A549 (cell line): Measurements from ENCODE around the gene IGHMBP2. TPM values are rescaled to one million over a fixed set of nuclear protein-coding genes. Genes with fewer than 3 reads are reported as not detected.

ENCODE experiments used
- ATAC-seq, 2 experiments: fragments of 200-7000 bp in 1 of 2; fragments of >200 bp in 1 of 2; cut with Nextera tagmentation in 1 of 2; cut with Tn5 transposase in 1 of 2; 3 replicates each; pipeline versions ENCODE4 v1.8.0 to v1.9.1; 2018 to 2020; ENCODE audit warnings: mild to moderate bottlenecking in 1 of 2, moderate library complexity in 1 of 2
- CTCF ChIA-PET: fragments of 300-600 bp; sonication (Branson Sonifier 250); formaldehyde crosslinking; extraction: SDS; loops from one replicate; lab custom pipeline; 2021; ENCODE audit warnings: antibody characterized with exemption, inconsistent platforms; lab: Yijun Ruan, JAX
- POLR2A ChIA-PET: fragments of 350-600 bp; formaldehyde crosslinking; extraction: SDS; loops from one replicate; lab custom pipeline; 2021; ENCODE audit warnings: antibody characterized with exemption, inconsistent platforms; lab: Yijun Ruan, JAX
- DNase-seq, 2 experiments: peaks; one replicate each; pipeline versions ENCODE4 v3.0.0 to v3.0.0-alpha.2; 2011 to 2016; ENCODE audit warnings: low read depth in 1 of 2, low spot score in 1 of 2
- FAIRE-seq: peaks from 2 replicates; lab custom pipeline; 2011; peaks lifted over from hg19 to GRCh38; lab: Jason Lieb, UNC
- H3K27ac ChIP-seq, 2 experiments: fragments of >200 bp; sonication (Bioruptor Twin); formaldehyde crosslinking; 3 replicates each; pipeline ENCODE4 v1.5.1; 2016 to 2017
- H3K4me1 ChIP-seq: fragments of >200 bp; sonication (Bioruptor Twin); formaldehyde crosslinking; 3 replicates; pipeline ENCODE4 v1.6.1; 2016
- H3K4me2 ChIP-seq: fragments of >200 bp; sonication (Bioruptor Twin); formaldehyde crosslinking; 3 replicates; pipeline ENCODE4 v1.6.1; 2016
- H3K4me3 ChIP-seq: fragments of >200 bp; sonication (Bioruptor Twin); formaldehyde crosslinking; 3 replicates; pipeline ENCODE4 v1.5.1; 2016
- H3K9me3 ChIP-seq: fragments of >200 bp; sonication (Bioruptor Twin); formaldehyde crosslinking; 3 replicates; pipeline ENCODE4 v1.6.1; 2016
- CBX8 ChIP-seq: fragments of 200-600 bp; sonication (generic); IDR thresholded peaks from 2 replicates; pipeline ENCODE4 v1.6.1; 2016
- CEBPB ChIP-seq, 2 experiments: fragments of >200 bp in 1 of 2; sonication (Bioruptor Twin) in 1 of 2; formaldehyde crosslinking in 1 of 2; IDR thresholded peaks; 2 replicates each; pipeline ENCODE4 v1.6.1; 2012 to 2016
- EHF ChIP-seq: fragments of 250-450 bp; sonication (Bioruptor Pico); IDR thresholded peaks from 2 replicates; pipeline ENCODE4 v1.5.0; 2020; ENCODE audit warnings: mild to moderate bottlenecking
- ELK1 ChIP-seq: fragments of 150-350 bp; IDR thresholded peaks from 2 replicates; pipeline ENCODE4 v1.6.1; 2014; ENCODE audit warnings: low read depth, mild to moderate bottlenecking, low read length
- EP300 ChIP-seq, 2 experiments: fragments of >200 bp; sonication (Bioruptor Twin); formaldehyde crosslinking; IDR thresholded peaks; 2 replicates in 1 of 2; 3 replicates in 1 of 2; pipeline ENCODE4 v1.6.1; 2016 to 2017
- FOSB ChIP-seq: fragments of 250-450 bp; sonication (Bioruptor Pico); IDR thresholded peaks from 2 replicates; pipeline ENCODE4 v1.5.0; 2020; ENCODE audit warnings: mild to moderate bottlenecking, moderate library complexity
- FOSL2 ChIP-seq, 2 experiments: fragments of 450-650 bp in 1 of 2; fragments of >200 bp in 1 of 2; sonication (Bioruptor Twin) in 1 of 2; formaldehyde crosslinking; IDR thresholded peaks; 2 replicates each; pipeline versions ENCODE4 v1.5.0 to v1.6.1; 2016 to 2020; ENCODE audit warnings: mild to moderate bottlenecking in 1 of 2, moderate library complexity in 1 of 2
- HES2 ChIP-seq: fragments of >200 bp; sonication (Bioruptor Twin); formaldehyde crosslinking; IDR thresholded peaks from 2 replicates; pipeline ENCODE4 v1.6.1; 2016
- HOXA7 ChIP-seq: fragments of 250-450 bp; sonication (Bioruptor Pico); IDR thresholded peaks from 2 replicates; pipeline ENCODE4 v1.5.0; 2020; ENCODE audit warnings: mild to moderate bottlenecking, moderate library complexity
- HOXB13 ChIP-seq: fragments of 250-450 bp; sonication (Bioruptor Pico); IDR thresholded peaks from 2 replicates; pipeline ENCODE4 v1.5.0; 2020; ENCODE audit warnings: low read depth, mild to moderate bottlenecking, moderate library complexity
- HOXB5 ChIP-seq: fragments of 250-450 bp; sonication (Bioruptor Pico); IDR thresholded peaks from 2 replicates; pipeline ENCODE4 v1.5.0; 2020; ENCODE audit warnings: mild to moderate bottlenecking, moderate library complexity
- JUN ChIP-seq, 2 experiments: fragments of >200 bp; sonication (Bioruptor Twin); formaldehyde crosslinking; IDR thresholded peaks; 2 replicates in 1 of 2; 3 replicates in 1 of 2; pipeline ENCODE4 v1.6.1; 2016 to 2017
- KDM1A ChIP-seq: fragments of 200-600 bp; sonication (generic); IDR thresholded peaks from 2 replicates; pipeline ENCODE4 v1.6.1; 2016; ENCODE audit warnings: low read depth, mild to moderate bottlenecking
- MAFK ChIP-seq: fragments of 450-650 bp; IDR thresholded peaks from 2 replicates; pipeline ENCODE4 v1.6.1; 2014; ENCODE audit not compliant: partially characterized antibody
- MAX ChIP-seq: IDR thresholded peaks from 2 replicates; pipeline ENCODE4 v1.6.1; 2012
- MAZ ChIP-seq: fragments of 150-350 bp; IDR thresholded peaks from 2 replicates; pipeline ENCODE4 v1.6.1; 2014; ENCODE audit warnings: antibody characterized with exemption, low read depth, low read length, borderline replicate concordance
- NR3C1 ChIP-seq: fragments of >200 bp; sonication (Bioruptor Twin); formaldehyde crosslinking; IDR thresholded peaks from 3 replicates; pipeline ENCODE4 v1.6.1; 2017
- POLR2AphosphoS2 ChIP-seq: conservative IDR thresholded peaks from 2 replicates; pipeline ENCODE4 v1.6.1; 2012; ENCODE audit warnings: low read length, improper control_type of control experiment, inconsistent platforms
- RARB ChIP-seq: fragments of 250-450 bp; sonication (Bioruptor Pico); IDR thresholded peaks from 2 replicates; pipeline ENCODE4 v1.8.0; 2021; ENCODE audit warnings: mild to moderate bottlenecking, moderate library complexity
- RFX5 ChIP-seq: fragments of 450-650 bp; IDR thresholded peaks from 2 replicates; pipeline ENCODE4 v1.7.1; 2014; ENCODE audit warnings: antibody characterized with exemption, mild to moderate bottlenecking, moderate library complexity
- RNF2 ChIP-seq: fragments of 200-600 bp; sonication (generic); IDR thresholded peaks from 2 replicates; pipeline ENCODE4 v1.6.1; 2016; ENCODE audit warnings: low read depth, mild to moderate bottlenecking, antibody characterized with exemption, moderate library complexity, borderline replicate concordance
- SMC3 ChIP-seq: fragments of >200 bp; sonication (Bioruptor Twin); formaldehyde crosslinking; IDR thresholded peaks from 3 replicates; pipeline ENCODE4 v1.6.1; 2018; ENCODE audit warnings: inconsistent platforms
- SREBF2 ChIP-seq: fragments of 450-650 bp; IDR thresholded peaks from 2 replicates; pipeline ENCODE4 v1.6.1; 2014; ENCODE audit warnings: mild to moderate bottlenecking, moderate library complexity
- TP53 ChIP-seq: fragments of 250-450 bp; sonication (Bioruptor Pico); IDR thresholded peaks from 2 replicates; pipeline ENCODE4 v1.5.0; 2021; ENCODE audit warnings: mild to moderate bottlenecking, moderate library complexity
- USF2 ChIP-seq: fragments of 450-650 bp; IDR thresholded peaks from 2 replicates; pipeline ENCODE4 v1.6.1; 2014; ENCODE audit warnings: antibody characterized with exemption
- WGBS: methylation state at CpG from one replicate; pipeline ENCODE4 v1.1.6; 2017; ENCODE audit errors: missing lambda C conversion rate; 5-methylcytosine and 5-hydroxymethylcytosine counted together
- polyA plus RNA-seq, 4 experiments: library from polyadenylated mRNA; depleted of rRNA in 3 of 4; stranded (reverse); fragments of >200 nt; fragmentation: RNase III in 1 of 4; extraction: RNeasy Plus Mini Kit Qiagen cat#74134 plus additional on column Dnase treatment in 1 of 4; gene quantifications; 2 replicates in 3 of 4; 3 replicates in 1 of 4; pipeline ENCODE4 v1.2.3, GENCODE V29; 2011 to 2017

The IGHMBP2 gene
- polyA plus RNA-seq, 2 of the 4 experiments (the other 2 are of a cell fraction): 11.9 to 12.8 TPM

GRCh38 chr11:68976095-68976494 lies 72.4 kb downstream of the IGHMBP2 start:
- ChIA-PET POLR2A (no interaction called here), CTCF (no interaction called here)
- H3K4me3 ChIP-seq: no peak overlapping the region
- no peak for DNase-seq
- ATAC-seq: no peak
- no peak overlapping the region for H3K27ac ChIP-seq
- FAIRE-seq: no peak
- no peaks in the 10 kb centered on the region for H3K4me1 ChIP-seq
- TF ChIP-seq RNF2 (no peak), HOXA7 (CRISPR knock-in tag) (no peak), EP300 (IDR thresholded peaks at IDR 0.05) (no peak), RARB (CRISPR knock-in tag) (no peak), KDM1A (no peak), POLR2AphosphoS2 (no peak), MAZ (no peak), MAX (no peak), SREBF2 (no peak), TP53 (CRISPR knock-in tag) (no peak), EHF (CRISPR knock-in tag) (no peak), JUN (IDR thresholded peaks at IDR 0.05) (no peak)
- TF ChIP-seq, all 56 proteins: peak for 0
- Histone ChIP-seq H3K9me3 (no peaks in the 10 kb centered on the region), H3K4me2 (no peak overlapping the region)
- WGBS: 76% methylated on average over 4 of the region's 4 CpGs

- CTCF ChIA-PET: interaction anchor here (1.1 kb wide), 1 partner anchor 10 kb away, joined by 4 read pairs; no protein-coding TSS in a partner anchor
- Histone ChIP-seq H3K9me3 (no peaks in the 10 kb centered on the region), H3K4me1 (no peaks in the 10 kb centered on the region), H3K4me2 (no peak overlapping the region), H3K27ac (no peak overlapping the region), H3K4me3 (no peak overlapping the region)
- no peak for FAIRE-seq
- ATAC-seq: no peak
- no peak for DNase-seq
- TF ChIP-seq ELK1 (no peak), EP300 (IDR thresholded peaks at IDR 0.05) (no peak), HOXB13 (CRISPR knock-in tag) (no peak), FOSL2 (IDR thresholded peaks at IDR 0.05) (no peak), FOSL2 (CRISPR knock-in tag; IDR thresholded peaks at IDR 0.05) (no peak), MAFK (no peak), SMC3 (no peak), HOXB5 (CRISPR knock-in tag) (no peak), NR3C1 (no peak), POLR2AphosphoS2 (no peak), USF2 (no peak), HES2 (no peak)
- WGBS: 81% methylated on average over 4 of the region's 4 CpGs
- POLR2A ChIA-PET: no interaction called here
These were observed 72.9 kb downstream of the IGHMBP2 start for GRCh38 chr11:68976563-68976962.

GRCh38 chr11:68977781-68978625 lies 74.3 kb downstream of the IGHMBP2 start:
- POLR2A ChIA-PET: no interaction called here

More at GRCh38 chr11:68977781-68978625, 74.3 kb downstream of the IGHMBP2 start:
- 65% methylated on average over 14 of the region's 14 CpGs for WGBS
- H3K4me1 ChIP-seq: no peaks in the 10 kb centered on the region
- no peak overlapping the region for H3K4me2 ChIP-seq
- TF ChIP-seq MAZ: no peak
- no peak for TF ChIP-seq FOSB (CRISPR knock-in tag)
- TF ChIP-seq MAX: no peak
- TF ChIP-seq HOXB13 (CRISPR knock-in tag): no peak
- TF ChIP-seq CBX8: no peak
- no peak for TF ChIP-seq HOXB5 (CRISPR knock-in tag)
- no peak for TF ChIP-seq HES2
- TF ChIP-seq CEBPB (IDR thresholded peaks at IDR 0.05): no peak
- TF ChIP-seq RFX5: no peak
- DNase-seq (no peak), ATAC-seq (no peak), FAIRE-seq (no peak)
- H3K4me3 ChIP-seq: no peak overlapping the region
- CTCF ChIA-PET: interaction anchor here (0.6 to 1.1 kb wide), 2 partner anchors 9 to 1150 kb away, joined by 3 to 4 read pairs; no protein-coding TSS in a partner anchor
- peaks cover 5% of the 10 kb centered on the region; the same call in 1 of the 3 replicates for H3K9me3 ChIP-seq
- H3K27ac ChIP-seq: no peak overlapping the region
